Measurements from ENCODE around the gene AMMECR1. TPM values are rescaled to one million over a fixed set of nuclear protein-coding genes. Genes with fewer than 3 reads are reported as not detected.

Gene AMMECR1
- 7.5 to 9.0 TPM (median 8.3 TPM) in 5 replicates for total RNA-seq (2022; extraction: Qiagen RNA extraction)

GRCh38 chrX:110317820-110318663 lies at the start of gene AMMECR1:
Gene AMMECR1, minus strand, starts transcription at chrX:110318085. Its CDS starts 14 bp downstream, at chrX:110318071.

GRCh38 chrX:110358548-110358947 lies 40.7 kb upstream of the AMMECR1 start, which contains the start of gene RTL9:
Gene RTL9, plus strand, starts transcription at chrX:110358848. Its CDS starts 91,770 bp downstream, at chrX:110450618.

Other genes starting within 250 kb of the AMMECR1 start
- 0.06 to 0.15 TPM (median 0.12 TPM) in 5 replicates for gene RTL9, start 40.8 kb upstream of the AMMECR1 start, total RNA-seq (2022; extraction: Qiagen RNA extraction)

Measured in A549 treated with dexamethasone at 1 μM for 4 hours (cell line).